Adrenal gland (tissue), 12 donors: ENCODE results near the gene DCUN1D2. TPM values are rescaled to one million over a fixed set of nuclear protein-coding genes. Genes with fewer than 3 reads are reported as not detected.

Experiments used
- DNase-seq, 7 donors: peaks; one replicate each; pipeline ENCODE4 v3.0.0-alpha.2; 2019 to 2020
- H3K27ac ChIP-seq, 5 donors: fragments of 200-600 bp; sonication (generic) in 4 of 5; 1 replicate in 3 of 5; 2 replicates in 2 of 5; pipeline versions ENCODE4 v1.5.1 to v1.8.0; 2016 to 2020; ENCODE audit warnings: mild to moderate bottlenecking in 1 of 5
- H3K27me3 ChIP-seq: fragments of 200-600 bp; 2 replicates; pipeline ENCODE4 v1.8.0; 2021
- H3K36me3 ChIP-seq, 2 donors: fragments of 200-600 bp; replicated peaks in 1 of 2; 1 replicate in 1 of 2; 2 replicates in 1 of 2; pipeline versions ENCODE4 v1.5.1 to v1.8.0; 2018 to 2022
- H3K4me1 ChIP-seq, 2 donors: fragments of 200-600 bp; replicated peaks in 1 of 2; 1 replicate in 1 of 2; 2 replicates in 1 of 2; pipeline versions ENCODE4 v1.5.1 to v1.8.0; 2018 to 2021
- H3K4me3 ChIP-seq, 4 donors: fragments of 200-600 bp; sonication (generic) in 3 of 4; one replicate each; pipeline ENCODE4 v1.5.1; 2016 to 2018
- H3K9me3 ChIP-seq, 3 donors: fragments of 200-600 bp; sonication (generic) in 1 of 3; replicated peaks in 1 of 3; 1 replicate in 2 of 3; 2 replicates in 1 of 3; pipeline versions ENCODE4 v1.5.1 to v1.8.0; 2016 to 2021
- CTCF ChIP-seq, 6 experiments: fragments of 450-650 bp in 4 of 6; fragments of 200-600 bp in 2 of 6; sonication (generic) in 1 of 6; IDR thresholded peaks; 1 replicate in 5 of 6; 2 replicates in 1 of 6; pipeline versions ENCODE4 v1.5.1 to v1.8.0; 2016 to 2021; ENCODE audit warnings: antibody characterized with exemption in 6 of 6, mild to moderate bottlenecking in 2 of 6, moderate library complexity in 1 of 6
- POLR2A ChIP-seq, 2 donors: fragments of 450-650 bp; IDR thresholded peaks; one replicate each; pipeline ENCODE4 v1.6.1; 2017; ENCODE audit warnings: antibody characterized with exemption in 2 of 2, mild to moderate bottlenecking in 2 of 2, moderate library complexity in 1 of 2
- WGBS, 4 donors: extraction: QIAGEN DNeasy Blood & Tissue Kit in 2 of 4; methylation state at CpG; one replicate each; pipeline versions ENCODE4 v1.1.5 to v1.1.7; 2013 to 2017; 5-methylcytosine and 5-hydroxymethylcytosine counted together
- intact Hi-C, 2 donors: fragments of 100-400 bp; cut with DNase I; formaldehyde crosslinking; loops; one replicate each; pipeline versions ENCODE4 v1.14.1 to v1.15.0; 2022 to 2023
- polyA plus RNA-seq, 3 donors: library from polyadenylated mRNA; stranded (reverse); fragments of 200-250 nt in 2 of 3; fragments of 350-450 nt in 1 of 3; fragmentation: Illumina TruSeq in 1 of 3; extraction: RNeasy Lipid Tissue Mini Kit (QIAGEN cat#74804) in 1 of 3; gene quantifications; one replicate each; pipeline ENCODE4 v1.2.3, GENCODE V29; 2013 to 2014
- total RNA-seq, 9 donors: library from RNA; depleted of rRNA in 4 of 9; stranded (reverse); fragments of >200 nt in 4 of 9; fragments of 120-200 nt in 1 of 9; fragmentation: NEBNext Ultra II Directional in 1 of 9; extraction: Animal tissue kit (Norgen Biotek cat#: 25700) in 1 of 9; gene quantifications; one replicate each; pipeline versions ENCODE4 v1.1.0 to v1.2.4, GENCODE V29; 2013 to 2023
- donor health status: healthy with polysubstance abuse.
- donor health status: Bipolar disorder and iron deficiency.
- donor health status: DM: yes; HTN: yes; CAD: no.
- donor health status: DM: no; HTN: no; CAD: no.
- donor health status: DM: no; HTN: no; CAD: no.
- donor health status: DM: yes; HTN: yes; CAD: no.

DCUN1D2 gene
- total and polyA plus RNA-seq, 12 donors, result 8.1 to 28.0 (median 18.8) TPM

- TF ChIP-seq POLR2A (IDR thresholded peaks at IDR 0.05) (no peak), CTCF (IDR thresholded peaks at IDR 0.05) (no peak)
- WGBS, 4 donors, result 84 to 93% (median 91%) methylated on average over 3 to 22 of the region's 22 CpGs
- no peaks in the 10 kb centered on the region for H3K27me3 ChIP-seq
- H3K4me1 ChIP-seq, result no peaks in the 10 kb centered on the region
- no peak overlapping the region for H3K27ac ChIP-seq
- no peak overlapping the region for H3K4me3 ChIP-seq
- no peak for DNase-seq
- H3K36me3 ChIP-seq, result no peaks in the 10 kb centered on the region
- H3K9me3 ChIP-seq, result no peaks in the 10 kb centered on the region
- intact Hi-C loops, result no loop called here
Measured at GRCh38 chr13:113425941-113426590, 64.4 kb downstream of the DCUN1D2 start.

- no peak for TF ChIP-seq POLR2A (IDR thresholded peaks at IDR 0.05)
- TF ChIP-seq CTCF (IDR thresholded peaks at IDR 0.05), result no peak
- intact Hi-C loops, result no loop called here
- no peak overlapping the region for H3K27ac ChIP-seq
- no peak overlapping the region for H3K4me3 ChIP-seq
- no peaks in the 10 kb centered on the region for H3K4me1 ChIP-seq
- H3K36me3 ChIP-seq, result no peaks in the 10 kb centered on the region
- no peaks in the 10 kb centered on the region for H3K9me3 ChIP-seq
- H3K27me3 ChIP-seq, result no peaks in the 10 kb centered on the region
- DNase-seq, result no peak
- 85 to 96% (median 88%) methylated on average over 4 to 11 of the region's 11 CpGs for WGBS, 4 donors
Measured at GRCh38 chr13:113423520-113424163, 66.9 kb downstream of the DCUN1D2 start.

- H3K4me3 ChIP-seq, result no peak overlapping the region
- no peaks in the 10 kb centered on the region for H3K36me3 ChIP-seq
- H3K9me3 ChIP-seq, result no peaks in the 10 kb centered on the region
- no peaks in the 10 kb centered on the region for H3K4me1 ChIP-seq
- no peaks in the 10 kb centered on the region for H3K27me3 ChIP-seq
- no peak overlapping the region for H3K27ac ChIP-seq
- TF ChIP-seq POLR2A (IDR thresholded peaks at IDR 0.05) (no peak), CTCF (IDR thresholded peaks at IDR 0.05) (no peak)
- DNase-seq, result no peak
- 83 to 95% (median 90%) methylated on average over 17 to 26 of the region's 26 CpGs for WGBS, 4 donors
- intact Hi-C loops, result no loop called here
Measured at GRCh38 chr13:113422807-113423519, 67.5 kb downstream of the DCUN1D2 start.

GRCh38 chr13:113421673-113422270 lies 68.7 kb downstream of the DCUN1D2 start:
- Histone ChIP-seq H3K4me3 (no peak overlapping the region), H3K9me3 (no peaks in the 10 kb centered on the region), H3K36me3 (no peaks in the 10 kb centered on the region), H3K4me1 (no peaks in the 10 kb centered on the region), H3K27ac (no peak overlapping the region), H3K27me3 (no peaks in the 10 kb centered on the region)
- intact Hi-C loops, result no loop called here
- TF ChIP-seq POLR2A (IDR thresholded peaks at IDR 0.05), result no peak
- no peak for TF ChIP-seq CTCF (IDR thresholded peaks at IDR 0.05)
- no peak for DNase-seq
- 40 to 82% (median 80%) methylated on average over 15 of the region's 15 CpGs for WGBS, 4 donors
